Esophagus (tissue), 2 donors: Measurements from ENCODE around the gene CNOT8. TPM values are rescaled to one million over a fixed set of nuclear protein-coding genes. Genes with fewer than 3 reads are reported as not detected.

ENCODE experiments used
- H3K27ac ChIP-seq, 2 donors: one replicate each; pipeline ENCODE4 v1.5.1; 2013; ENCODE audit warnings: low read depth in 2 of 2, mild to moderate bottlenecking in 2 of 2, inconsistent platforms in 1 of 2, low read length in 1 of 2, moderate library complexity in 1 of 2
- H3K27me3 ChIP-seq, 2 donors: one replicate each; pipeline ENCODE4 v1.6.1; 2013; ENCODE audit warnings: low read length in 2 of 2, control low read depth in 1 of 2, mild to moderate bottlenecking in 1 of 2; ENCODE audit not compliant: insufficient read depth in 2 of 2, control insufficient read depth in 1 of 2
- H3K36me3 ChIP-seq, 2 donors: one replicate each; pipeline ENCODE4 v1.6.1; 2013; ENCODE audit warnings: low read length in 1 of 2; ENCODE audit not compliant: control insufficient read depth in 2 of 2, insufficient read depth in 2 of 2
- H3K4me1 ChIP-seq, 2 donors: one replicate each; pipeline ENCODE4 v1.6.1; 2013; ENCODE audit warnings: low read length in 1 of 2; ENCODE audit not compliant: control insufficient read depth in 2 of 2, insufficient read depth in 2 of 2
- H3K4me3 ChIP-seq, 2 donors: one replicate each; pipeline ENCODE4 v1.5.1; 2013; ENCODE audit warnings: low read length in 2 of 2, mild to moderate bottlenecking in 2 of 2, low read depth in 1 of 2, moderate library complexity in 1 of 2
- H3K9me3 ChIP-seq, 2 donors: one replicate each; pipeline ENCODE4 v1.6.1; 2013; ENCODE audit warnings: mild to moderate bottlenecking in 2 of 2, low read depth in 1 of 2, low read length in 1 of 2, moderate library complexity in 1 of 2; ENCODE audit not compliant: control insufficient read depth in 2 of 2, insufficient read depth in 1 of 2
- WGBS, 2 donors: extraction: QIAGEN DNeasy Blood & Tissue Kit; methylation state at CpG; one replicate each; pipeline ENCODE4 v1.1.7; 2013; 5-methylcytosine and 5-hydroxymethylcytosine counted together
- polyA plus RNA-seq, 2 donors: library from polyadenylated mRNA; stranded (reverse); fragments of 200-250 nt; gene quantifications; one replicate each; pipeline ENCODE4 v1.2.3, GENCODE V29; 2013
- donor health status: healthy with polysubstance abuse.
- donor health status: Bipolar disorder and iron deficiency.

CNOT8 gene
- polyA plus RNA-seq, 2 donors, result 18.1 to 21.2 TPM

DNA sequence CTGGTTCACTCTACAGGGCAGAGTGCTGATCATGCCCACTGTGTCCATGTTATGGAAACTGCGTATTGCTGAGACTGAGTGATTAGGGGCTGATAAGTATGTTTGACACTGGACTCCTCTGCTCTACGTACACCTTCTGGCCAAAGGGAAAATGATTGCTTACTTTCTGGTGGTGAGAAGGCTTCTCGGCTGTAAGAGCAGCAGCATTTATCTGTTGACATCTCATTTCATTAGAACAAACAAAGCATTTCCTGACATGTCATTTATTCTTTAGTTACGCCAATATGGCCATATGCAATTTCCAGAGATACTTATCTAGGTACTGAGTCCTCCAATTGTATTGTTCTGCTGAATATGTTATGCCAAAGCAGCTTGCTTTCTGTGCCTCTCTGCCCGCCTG lies 13.6 kb upstream of the CNOT8 start:
- WGBS, 2 donors, result 74 to 83% methylated on average over 5 of the region's 5 CpGs
- Histone ChIP-seq H3K9me3 (no peaks in the 10 kb centered on the region), H3K27ac (no peak overlapping the region), H3K4me1 (no peaks in the 10 kb centered on the region), H3K36me3 (no peaks in the 10 kb centered on the region), H3K27me3 (no peaks in the 10 kb centered on the region), H3K4me3 (no peak overlapping the region)

DNA sequence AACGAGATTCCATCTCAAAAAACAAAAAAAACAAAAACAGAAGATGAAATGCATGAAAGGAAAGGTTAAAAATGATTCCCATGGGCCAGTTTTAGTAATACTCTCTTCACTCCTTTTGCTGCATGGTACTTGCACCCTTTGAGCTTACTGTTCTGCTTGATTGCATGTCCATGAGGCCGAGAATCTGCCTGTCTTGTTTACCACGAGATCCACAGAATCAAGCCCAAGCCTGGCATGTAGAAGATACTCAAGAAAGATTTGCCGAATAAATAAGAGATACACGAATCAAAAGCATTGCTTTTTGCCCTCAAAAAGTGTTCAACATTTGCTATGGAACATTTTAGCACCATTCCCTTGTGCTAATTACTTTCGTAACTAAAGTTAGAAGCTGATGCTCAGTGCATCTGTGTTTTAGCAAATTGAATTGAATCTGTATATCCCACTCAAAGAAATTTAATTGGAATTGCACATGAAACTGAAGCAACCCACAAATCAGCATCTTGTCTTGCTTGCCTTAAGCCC lies 9.1 kb upstream of the CNOT8 start:
- Histone ChIP-seq H3K27me3 (no peaks in the 10 kb centered on the region), H3K4me3 (peak overlapping the region in 1 of 2 donors; percentile 1), H3K27ac (no peak overlapping the region), H3K36me3 (no peaks in the 10 kb centered on the region), H3K4me1 (no peaks in the 10 kb centered on the region), H3K9me3 (no peaks in the 10 kb centered on the region)
- WGBS, 2 donors, result 56 to 64% methylated on average over 6 of the region's 6 CpGs

DNA sequence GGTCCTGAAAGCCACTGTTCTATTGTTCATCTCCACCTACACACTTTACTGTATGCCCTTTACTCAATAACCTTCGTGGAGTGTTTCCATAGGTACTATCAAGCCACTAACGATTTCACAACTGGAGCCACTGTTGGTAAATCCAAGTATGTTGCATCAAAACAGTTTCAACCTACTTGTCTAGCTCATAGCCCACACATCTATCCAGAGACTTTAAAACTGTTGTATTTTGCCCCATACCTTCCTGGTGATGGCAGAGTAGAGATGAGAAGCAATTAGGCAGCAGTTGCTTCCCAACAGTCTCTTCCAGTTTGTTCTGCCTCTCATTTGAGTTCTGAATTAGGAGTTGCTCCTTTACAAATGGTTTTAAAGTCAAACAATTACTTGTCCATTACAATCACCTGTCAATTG lies 8.6 kb upstream of the CNOT8 start:
- 12 to 13% methylated on average over 2 of the region's 2 CpGs for WGBS, 2 donors
- Histone ChIP-seq H3K27ac (peak overlapping the region in 1 of 2 donors; percentile 68), H3K4me3 (peak overlapping the region; percentile 35 to 48), H3K4me1 (no peaks in the 10 kb centered on the region), H3K36me3 (no peaks in the 10 kb centered on the region), H3K9me3 (no peaks in the 10 kb centered on the region), H3K27me3 (no peaks in the 10 kb centered on the region)

- Histone ChIP-seq H3K36me3 (no peaks in the 10 kb centered on the region), H3K9me3 (no peaks in the 10 kb centered on the region), H3K4me1 (no peaks in the 10 kb centered on the region), H3K27ac (peak within 1 kb of the TSS; percentile 68 to 78), H3K4me3 (peak within 1 kb of the TSS; percentile 35 to 48), H3K27me3 (no peaks in the 10 kb centered on the region)
- WGBS, 2 donors, result 10 to 22% methylated on average over 11 of the region's 11 CpGs
These were observed 8.0 kb upstream of the CNOT8 start, which contains the start of gene FAXDC2 for GRCh38 chr5:154850255-154851062. Gene FAXDC2, minus strand, starts transcription at chr5:154850603. Its CDS starts 12,425 bp downstream, at chr5:154838178.

DNA sequence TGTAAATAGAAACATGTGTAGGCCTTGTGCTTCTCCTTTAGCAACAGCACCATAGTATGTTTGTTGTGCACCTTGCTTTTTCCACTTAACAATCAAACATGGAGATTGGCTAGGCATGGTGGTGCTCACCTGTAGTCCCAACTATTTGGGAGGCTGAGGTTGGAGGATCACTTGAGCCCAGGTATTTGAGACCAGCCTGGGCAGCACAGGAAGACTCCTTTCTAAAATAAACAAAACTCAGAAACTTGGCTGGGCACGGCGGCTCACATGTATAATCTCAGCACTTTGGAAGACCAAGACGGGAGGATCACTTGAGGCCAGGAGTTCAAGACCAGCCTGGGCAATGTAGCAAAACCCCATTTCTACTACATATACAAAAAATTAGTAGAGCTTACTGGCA lies 7.1 kb upstream of the CNOT8 start:
- no peaks in the 10 kb centered on the region for H3K36me3 ChIP-seq
- no peak overlapping the region for H3K27ac ChIP-seq
- H3K4me3 ChIP-seq, result no peak overlapping the region
- no peaks in the 10 kb centered on the region for H3K27me3 ChIP-seq
- H3K9me3 ChIP-seq, result no peaks in the 10 kb centered on the region
- H3K4me1 ChIP-seq, result no peaks in the 10 kb centered on the region
- 83 to 85% methylated on average over 3 of the region's 3 CpGs for WGBS, 2 donors

GRCh38 chr5:154857530-154858296 lies 714 bp upstream of the CNOT8 start:
- Histone ChIP-seq H3K4me3 (peak overlapping the region; percentile 49 to 97), H3K9me3 (no peaks in the 10 kb centered on the region), H3K36me3 (no peaks in the 10 kb centered on the region), H3K4me1 (no peaks in the 10 kb centered on the region), H3K27ac (peak overlapping the region; percentile 98 to 99), H3K27me3 (no peaks in the 10 kb centered on the region)
- 0% methylated on average over 58 to 59 of the region's 59 CpGs for WGBS, 2 donors

DNA sequence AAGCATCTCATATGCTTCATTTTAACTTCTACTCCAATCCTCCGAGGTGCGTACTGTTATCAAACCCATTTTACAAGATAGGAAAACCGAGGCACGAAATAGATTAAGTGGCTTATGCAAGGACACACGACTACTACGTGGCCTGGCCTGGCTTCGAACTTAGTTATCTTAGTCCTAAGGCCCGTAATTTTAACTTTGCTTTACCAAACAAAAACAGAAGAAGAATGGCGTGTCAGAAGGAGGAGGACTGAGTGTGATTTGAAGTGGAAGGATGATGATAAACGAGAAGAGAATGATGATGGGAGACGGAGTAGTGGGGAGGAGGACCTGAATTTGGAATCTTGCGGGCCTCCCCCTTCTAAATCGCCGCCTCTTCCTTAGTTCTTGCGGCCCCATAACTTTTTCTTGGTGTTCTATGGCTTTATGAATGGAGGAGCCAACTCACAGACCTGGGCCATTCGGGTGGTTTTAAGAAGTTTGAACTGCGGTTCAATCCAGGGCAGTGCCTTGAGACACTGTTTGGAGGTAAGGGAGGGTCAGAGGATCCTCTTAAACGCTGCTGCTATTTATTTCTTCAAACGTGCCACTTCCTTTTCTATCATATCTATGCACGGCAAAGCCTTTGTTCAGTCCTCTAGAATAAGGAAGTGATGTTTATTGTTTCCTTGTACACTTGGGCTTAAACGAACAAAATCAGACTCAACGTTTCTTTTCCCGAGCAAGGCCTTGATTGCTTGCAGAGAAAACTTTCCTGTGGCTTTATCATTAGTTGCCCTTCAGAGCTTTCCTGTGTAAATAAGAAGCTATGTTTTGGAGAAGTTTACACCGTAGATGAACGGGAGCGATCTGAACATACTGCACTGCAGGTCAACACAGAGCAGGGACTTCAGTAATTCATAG lies 795 bp downstream of the CNOT8 start:
- H3K4me3 ChIP-seq, result peak overlapping the region; percentile 49 to 97
- H3K27me3 ChIP-seq, result no peaks in the 10 kb centered on the region
- H3K4me1 ChIP-seq, result no peaks in the 10 kb centered on the region
- H3K27ac ChIP-seq, result peak overlapping the region; percentile 98 to 99
- WGBS, 2 donors, result 1% methylated on average over 26 of the region's 26 CpGs
- no peaks in the 10 kb centered on the region for H3K9me3 ChIP-seq
- no peaks in the 10 kb centered on the region for H3K36me3 ChIP-seq

DNA sequence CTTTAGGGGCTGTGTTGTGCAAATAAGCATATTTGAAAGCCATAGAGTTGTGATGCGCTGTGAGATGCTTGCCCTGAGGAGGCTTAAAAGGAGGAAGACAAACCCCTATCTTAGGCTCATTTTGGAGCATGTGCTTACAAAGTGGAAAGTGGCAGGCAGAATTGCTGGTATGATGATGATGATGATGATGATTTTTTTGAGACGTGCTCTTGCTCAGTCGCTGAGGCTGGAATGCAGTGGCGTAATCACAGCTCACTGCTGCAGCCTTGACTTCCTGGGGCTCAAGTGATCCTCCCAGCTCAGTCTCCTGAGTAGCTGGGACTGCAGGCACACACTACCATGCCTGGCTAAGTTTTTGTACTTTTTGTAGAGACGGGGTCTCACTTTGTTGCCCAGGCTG lies 1.7 kb downstream of the CNOT8 start:
- WGBS, 2 donors, result 39 to 40% methylated on average over 5 of the region's 5 CpGs
- Histone ChIP-seq H3K36me3 (no peaks in the 10 kb centered on the region), H3K27me3 (no peaks in the 10 kb centered on the region), H3K4me1 (no peaks in the 10 kb centered on the region), H3K9me3 (no peaks in the 10 kb centered on the region), H3K4me3 (peak overlapping the region in 1 of 2 donors; percentile 97), H3K27ac (peak overlapping the region; percentile 15 to 99)

GRCh38 chr5:154860765-154861164 lies 2.3 kb downstream of the CNOT8 start:
- Histone ChIP-seq H3K4me3 (peak overlapping the region in 1 of 2 donors; percentile 36), H3K27me3 (no peaks in the 10 kb centered on the region), H3K9me3 (no peaks in the 10 kb centered on the region), H3K36me3 (no peaks in the 10 kb centered on the region), H3K27ac (no peak overlapping the region), H3K4me1 (no peaks in the 10 kb centered on the region)
- 42 to 43% methylated on average over 4 of the region's 4 CpGs for WGBS, 2 donors
